ENCODE results near the gene NPS.

NPS gene

DNA sequence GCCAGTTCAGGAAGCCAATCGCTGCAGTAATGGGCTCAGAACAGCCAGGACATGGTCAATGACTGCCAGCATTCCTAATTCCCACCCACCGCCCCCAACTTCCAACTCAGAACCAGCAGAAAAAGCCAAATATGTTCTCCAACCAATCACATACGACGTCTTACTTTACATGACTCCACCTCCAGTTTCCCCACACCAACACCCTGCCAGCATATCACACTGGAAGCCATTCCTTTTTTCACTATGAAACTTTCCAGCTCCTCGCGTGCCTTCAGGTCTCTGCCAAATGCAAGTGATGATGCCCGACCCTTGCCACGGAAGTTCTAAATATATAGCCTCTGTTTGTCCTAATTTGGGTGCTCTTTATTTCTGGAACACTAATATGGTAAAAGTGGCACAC, 12.5 kb downstream of the NPS start:
- no peak for DNase-seq (ENCODE audit: low spot score)

DNA sequence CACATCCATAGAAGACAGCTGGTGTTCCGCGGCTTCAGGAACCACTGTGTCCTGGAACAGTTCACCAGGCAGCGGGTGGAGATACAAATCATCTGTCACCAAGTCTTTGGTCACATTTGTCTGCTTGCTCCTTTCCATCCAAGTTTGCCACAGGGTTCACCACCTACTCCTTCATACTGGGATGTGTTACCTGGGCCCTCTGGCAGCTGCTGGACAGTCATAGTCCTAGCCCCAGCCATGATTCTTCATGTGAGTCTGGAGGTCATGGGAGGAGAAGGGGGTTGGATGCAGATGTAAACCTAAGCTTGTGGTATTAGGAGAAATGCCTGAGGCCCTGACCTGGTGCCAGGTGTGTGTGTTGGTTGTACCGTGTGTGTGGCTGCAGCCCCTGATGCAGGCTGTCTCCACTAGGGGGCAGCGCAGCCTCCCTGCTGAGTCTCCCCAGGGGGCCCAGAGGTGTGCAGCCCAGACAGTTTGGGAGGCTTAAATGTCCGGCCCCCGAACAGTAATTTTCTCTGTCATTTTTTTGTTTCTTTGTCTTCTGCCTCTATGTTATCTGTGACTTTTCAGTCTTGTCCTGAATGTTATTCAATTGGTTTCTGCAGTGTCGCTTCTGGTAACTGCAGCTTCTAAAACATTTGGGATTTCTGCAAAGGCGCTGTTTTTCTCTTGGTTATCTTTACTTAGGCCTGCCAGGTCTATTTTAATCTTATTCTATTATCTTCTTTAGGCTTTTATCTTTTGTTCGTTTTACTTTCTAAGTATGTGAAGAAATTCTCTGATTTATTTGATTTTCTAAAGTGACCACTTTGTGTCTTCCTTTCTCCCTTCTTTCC, 14.8 kb downstream of the NPS start:
- no peak for DNase-seq (ENCODE audit: low spot score)

DNA sequence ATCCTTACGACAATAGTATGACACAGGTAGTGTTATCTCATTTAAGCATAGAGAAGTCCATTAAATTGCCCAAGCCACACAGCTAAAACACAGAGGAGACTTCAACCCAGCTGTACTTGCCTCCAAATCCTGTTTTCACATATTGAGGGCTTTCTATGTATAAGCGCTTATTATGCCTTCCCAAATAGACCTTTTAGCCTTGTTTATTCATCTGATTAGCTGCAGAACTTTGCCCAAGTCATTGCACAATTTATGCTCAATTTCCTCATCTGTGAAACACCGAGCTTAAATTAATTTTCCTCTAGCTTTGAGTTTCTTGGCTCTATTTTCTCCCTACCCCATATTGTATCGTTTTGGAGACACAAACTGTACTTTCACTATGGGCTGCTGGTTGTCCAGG, 15.5 kb downstream of the NPS start:
- DNase-seq (ENCODE audit: low spot score), result no peak

DNA sequence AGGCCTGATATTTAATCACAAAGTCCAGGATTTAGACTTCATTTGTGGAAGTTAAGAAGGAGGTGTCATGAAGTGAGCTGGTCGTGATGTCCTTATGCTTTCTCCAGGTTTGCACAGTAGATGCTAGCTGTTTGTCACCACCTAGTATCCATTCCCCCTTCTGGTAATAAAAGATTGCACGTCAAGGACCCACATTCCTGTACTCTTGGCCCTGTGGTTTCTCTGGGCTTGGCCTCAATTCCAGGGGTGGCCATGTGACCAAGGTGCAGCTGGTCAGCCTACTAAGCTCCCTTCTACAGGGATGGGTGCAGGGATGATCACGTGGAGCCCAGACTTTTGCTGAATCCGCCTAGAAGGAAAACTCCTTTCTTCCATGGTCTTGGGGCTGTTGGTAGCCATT, 16.5 kb downstream of the NPS start:
- no peak for DNase-seq (ENCODE audit: low spot score)

DNA sequence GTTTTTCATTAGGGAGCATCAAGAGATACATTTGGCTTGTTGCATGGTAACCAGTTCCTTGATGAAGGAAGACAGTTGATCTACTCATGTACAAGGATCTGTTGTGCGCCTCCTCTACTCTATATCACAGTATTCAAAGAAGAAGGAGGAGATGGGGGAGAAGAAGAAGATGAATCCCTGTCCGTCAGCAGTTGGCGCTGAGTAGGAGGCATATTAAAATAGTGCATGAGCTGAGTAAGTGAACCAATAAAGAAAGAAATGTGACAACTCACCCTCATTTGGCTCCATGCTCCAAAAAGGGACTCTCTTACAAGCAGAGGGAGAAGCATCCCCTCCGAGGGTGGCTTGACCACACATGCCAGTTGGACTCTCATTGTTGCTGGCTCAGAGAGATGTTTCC, 20.1 kb downstream of the NPS start:
- no peak for DNase-seq (ENCODE audit: low spot score)

- no peak for DNase-seq (ENCODE audit: low spot score)
These were observed 20.9 kb downstream of the NPS start for GRCh38 chr10:127570036-127570435.

GRCh38 chr10:127571386-127571785, 22.3 kb downstream of the NPS start:
- DNase-seq (ENCODE audit: low spot score), result no peak

DNA sequence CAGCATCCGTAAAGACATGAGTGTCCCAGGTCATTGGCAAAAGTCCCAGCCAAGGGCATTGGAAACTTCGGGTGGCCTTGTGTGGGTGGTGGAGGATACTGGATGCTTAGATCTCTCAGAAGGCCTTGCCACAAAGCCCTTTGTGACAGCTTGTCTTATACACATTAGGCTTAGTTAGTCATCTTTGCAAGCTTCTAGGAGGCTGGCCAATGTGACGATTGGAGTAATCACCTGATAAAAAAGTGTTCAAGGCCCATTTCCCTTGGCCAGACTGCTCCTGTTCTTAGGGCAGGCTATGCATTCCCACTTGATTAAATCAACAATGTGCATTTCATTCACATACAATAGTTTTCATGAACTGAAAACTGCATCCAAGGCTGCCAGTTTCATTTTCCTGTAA, 26.9 kb downstream of the NPS start:
- peak; percentile 16 for DNase-seq (ENCODE audit: low spot score)

DNA sequence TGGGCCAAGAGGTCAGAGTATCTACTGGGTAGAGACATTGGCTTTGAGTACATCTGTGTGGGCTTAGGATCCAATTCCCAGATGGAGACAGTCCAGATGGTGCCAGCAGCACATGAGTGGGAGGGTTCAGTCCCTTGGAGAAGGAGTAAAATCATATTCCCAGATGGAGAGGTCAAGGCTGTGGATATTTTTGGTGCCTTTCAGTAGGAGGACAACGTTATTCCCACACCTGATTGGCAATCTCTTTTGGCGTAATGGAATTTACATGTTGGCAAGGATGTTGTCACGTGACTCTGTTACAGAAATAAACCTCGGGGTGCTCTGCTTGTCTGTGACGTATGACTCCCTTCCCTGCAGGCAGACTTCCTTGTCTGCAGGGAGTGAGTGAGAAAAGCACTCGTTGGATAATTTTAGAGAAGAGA, 27.6 kb downstream of the NPS start:
- peak; percentile 63 for DNase-seq (ENCODE audit: low spot score)

DNA sequence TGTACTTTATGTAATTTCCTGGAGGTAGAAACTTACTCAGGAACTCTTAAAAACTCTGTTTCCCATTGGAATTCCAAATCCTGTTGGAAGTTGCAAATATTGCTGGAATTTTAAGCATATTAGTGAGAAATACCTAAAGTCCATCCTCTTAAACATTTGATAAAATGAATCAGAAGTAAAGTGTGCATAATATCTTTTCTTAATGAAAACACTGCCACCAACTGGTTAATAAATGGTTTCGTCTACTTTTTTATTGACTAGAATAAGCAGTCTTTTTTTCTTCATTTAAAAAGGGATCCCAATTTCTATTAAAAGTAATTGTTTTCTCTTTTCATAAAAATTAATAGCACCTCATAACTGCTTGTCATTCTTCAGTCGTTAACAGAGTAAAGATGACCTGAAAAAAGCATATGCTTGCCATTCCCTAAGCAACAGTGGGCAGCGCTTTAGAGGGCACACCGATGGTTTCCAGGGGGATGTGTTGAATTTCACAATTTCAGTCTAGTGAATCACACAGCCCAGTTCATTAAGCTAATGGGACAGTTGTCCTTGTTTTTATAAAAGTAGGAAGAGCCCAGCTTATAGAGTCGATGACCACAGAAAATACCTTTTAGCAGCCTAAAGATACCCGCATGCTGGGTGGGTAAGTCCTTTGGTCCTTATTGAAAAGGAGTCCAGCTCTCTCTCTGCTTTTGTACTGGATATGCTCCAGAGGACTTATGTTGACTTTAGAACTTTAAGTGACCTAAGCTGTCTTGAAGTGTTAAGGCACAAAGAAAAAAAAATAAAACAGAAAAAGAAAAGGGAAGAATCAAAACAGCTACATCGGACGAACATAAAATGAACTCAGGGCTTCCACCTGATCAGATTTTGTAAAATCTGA, 28.5 kb downstream of the NPS start:
- DNase-seq (ENCODE audit: low spot score), result peak; percentile 71

- DNase-seq (ENCODE audit: low spot score), result peak; percentile 20
These were observed 29.3 kb downstream of the NPS start for GRCh38 chr10:127578259-127578960.

GRCh38 chr10:127578961-127579305, 29.8 kb downstream of the NPS start:
- no peak for DNase-seq (ENCODE audit: low spot score)

DNA sequence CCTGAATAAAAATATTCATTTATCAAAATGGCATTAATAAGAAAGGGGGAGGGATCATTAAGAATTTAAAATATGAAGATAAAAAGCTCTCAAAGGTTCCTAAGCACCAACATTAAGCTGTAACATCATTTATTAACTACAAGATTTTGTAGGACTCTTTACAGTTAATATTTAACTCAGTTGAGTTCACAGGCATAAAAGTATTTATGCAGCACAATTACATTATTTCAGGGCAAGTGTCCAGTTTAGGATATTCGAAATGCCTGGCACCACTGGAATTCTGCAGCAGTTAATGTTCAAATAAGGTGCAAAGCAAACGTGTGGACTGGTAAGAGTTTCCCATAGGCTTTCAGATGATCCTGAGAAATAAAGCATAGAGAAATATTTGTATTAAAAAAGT, 30.5 kb downstream of the NPS start:
- no peak for DNase-seq (ENCODE audit: low spot score)

- DNase-seq (ENCODE audit: low spot score), result no peak
These were observed 31.7 kb downstream of the NPS start for GRCh38 chr10:127580822-127581221.

- peak; percentile 30 for DNase-seq (ENCODE audit: low spot score)
These were observed 36.5 kb downstream of the NPS start for GRCh38 chr10:127585519-127586023.

DNA sequence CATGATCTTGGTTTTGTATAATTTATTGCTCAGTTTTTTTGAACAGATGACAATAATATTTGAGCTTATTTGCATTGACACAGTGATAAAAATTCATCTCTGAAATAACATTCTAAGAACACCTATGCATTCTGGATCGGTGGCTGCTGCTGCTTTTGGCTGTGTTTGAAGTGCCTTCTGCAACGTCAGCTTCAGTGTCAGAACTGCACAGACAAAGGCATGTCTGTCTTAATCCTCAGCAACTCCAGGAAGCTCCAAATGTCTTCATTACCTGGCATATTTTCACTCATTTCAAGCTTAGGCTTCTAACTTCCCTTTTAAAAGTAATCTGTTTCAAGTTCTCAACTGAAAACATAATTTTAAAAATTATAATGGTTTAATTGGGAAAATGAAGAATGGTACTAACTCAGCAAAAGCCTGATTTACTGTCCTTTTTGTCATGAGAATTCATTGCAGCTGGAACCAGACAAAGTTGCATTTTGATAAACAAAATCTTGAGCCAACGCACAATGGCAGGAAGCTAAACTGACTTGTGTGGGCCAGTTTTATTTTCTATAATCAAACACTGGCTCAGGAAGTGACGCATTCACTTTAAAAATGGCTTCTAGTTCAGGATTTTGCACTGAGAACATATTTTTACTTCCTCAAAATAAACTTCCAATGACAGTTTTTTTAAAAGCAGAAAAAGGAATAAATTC, 38.7 kb downstream of the NPS start:
- peak; percentile 60 for DNase-seq (ENCODE audit: low spot score)

- DNase-seq (ENCODE audit: low spot score), result no peak
These were observed 43.5 kb downstream of the NPS start for GRCh38 chr10:127592586-127592985.

DNA sequence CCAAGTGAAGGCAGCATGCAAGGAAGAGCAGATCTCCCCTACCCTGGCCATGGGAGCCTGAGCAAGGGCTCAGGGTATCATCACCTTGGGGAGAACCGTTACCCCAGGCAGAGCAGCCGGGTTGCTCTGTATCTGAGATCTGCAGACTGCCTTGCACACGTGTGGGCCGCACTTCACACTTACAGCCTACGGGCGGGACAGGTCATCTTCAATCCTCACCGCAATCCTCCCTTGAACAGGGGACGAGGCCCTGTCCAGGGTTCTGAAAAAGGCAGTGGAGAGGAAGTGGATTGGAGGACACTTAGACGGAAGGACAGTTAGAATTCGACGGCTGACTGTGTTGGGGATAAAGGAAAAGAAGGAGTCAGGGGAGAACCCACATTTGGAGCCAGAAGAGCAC, 51.4 kb downstream of the NPS start:
- DNase-seq (ENCODE audit: low spot score), result no peak

Measured in pons (tissue), 1 donor.